ENCODE data around the gene RMDN3.

- TF ChIP-seq CTCF (IDR thresholded peaks at IDR 0.05; ENCODE audit: borderline replicate concordance, extremely low read depth, low read length, poor library complexity, severe bottlenecking): no peak
- TF ChIP-seq EZH2 (IDR thresholded peaks at IDR 0.05; ENCODE audit: borderline replicate concordance, low read depth, low read length, severe bottlenecking): no peak
These were observed 16.2 kb upstream of the RMDN3 start for GRCh38 chr15:40771242-40771641.
